HG03280 (cell line): ENCODE results near the gene PSMA7.

ENCODE experiments used
- ATAC-seq: cut with Tn5 transposase; IDR thresholded peaks from one replicate; pipeline ENCODE4 v1.9.1; 2021; ENCODE audit warnings: mild to moderate bottlenecking, moderate library complexity; ENCODE audit not compliant: unreplicated experiment

PSMA7 gene

DNA sequence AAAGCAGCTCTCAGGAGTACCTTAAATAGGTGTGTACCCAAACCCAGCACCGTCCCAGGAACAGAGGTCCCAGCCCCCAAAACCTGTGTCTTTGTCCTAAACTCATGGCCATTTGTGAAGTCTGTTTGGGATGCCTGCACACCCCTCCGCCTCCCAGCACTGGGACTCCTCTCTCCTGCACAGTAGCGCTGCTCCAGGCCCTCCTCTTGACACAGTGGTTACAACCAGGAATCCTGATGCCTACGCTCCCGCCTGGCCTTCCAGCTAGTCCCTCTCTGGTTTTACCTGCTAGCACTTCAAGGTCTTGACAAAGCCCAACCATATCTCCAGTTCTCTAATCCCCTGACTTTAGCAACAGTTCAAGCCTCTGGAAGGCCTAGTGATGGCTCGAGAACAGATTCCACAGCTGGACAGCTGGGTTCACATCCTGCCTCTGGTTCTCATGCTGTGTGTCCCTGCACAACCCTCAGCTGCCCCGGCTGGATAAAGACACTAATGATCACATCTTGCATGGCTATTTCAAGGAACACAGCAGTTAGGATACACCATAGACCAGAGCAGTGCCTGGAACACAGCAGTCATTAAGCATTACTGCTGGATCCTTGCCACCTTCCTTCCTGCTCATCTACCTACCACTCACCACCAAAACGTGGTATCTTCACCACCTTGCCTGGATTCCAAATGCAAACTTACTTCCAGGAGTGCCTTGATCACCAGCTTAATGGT lies 5.6 kb downstream of the PSMA7 start:
- ATAC-seq: no peak

DNA sequence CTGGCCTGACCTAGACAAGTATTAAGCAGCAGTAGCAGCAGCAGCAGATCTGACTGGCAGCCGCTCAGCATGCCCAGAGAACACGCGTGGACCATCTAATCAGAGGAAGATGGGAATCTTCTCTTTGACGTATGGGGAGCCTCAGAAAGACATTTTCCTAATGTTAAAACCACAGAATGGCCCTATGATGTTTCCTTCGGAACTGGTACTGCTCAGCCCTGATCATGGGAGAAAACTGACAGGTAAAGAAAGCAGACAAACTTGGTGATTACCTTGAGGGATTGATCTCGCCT lies 6.2 kb downstream of the PSMA7 start:
- ATAC-seq: no peak

DNA sequence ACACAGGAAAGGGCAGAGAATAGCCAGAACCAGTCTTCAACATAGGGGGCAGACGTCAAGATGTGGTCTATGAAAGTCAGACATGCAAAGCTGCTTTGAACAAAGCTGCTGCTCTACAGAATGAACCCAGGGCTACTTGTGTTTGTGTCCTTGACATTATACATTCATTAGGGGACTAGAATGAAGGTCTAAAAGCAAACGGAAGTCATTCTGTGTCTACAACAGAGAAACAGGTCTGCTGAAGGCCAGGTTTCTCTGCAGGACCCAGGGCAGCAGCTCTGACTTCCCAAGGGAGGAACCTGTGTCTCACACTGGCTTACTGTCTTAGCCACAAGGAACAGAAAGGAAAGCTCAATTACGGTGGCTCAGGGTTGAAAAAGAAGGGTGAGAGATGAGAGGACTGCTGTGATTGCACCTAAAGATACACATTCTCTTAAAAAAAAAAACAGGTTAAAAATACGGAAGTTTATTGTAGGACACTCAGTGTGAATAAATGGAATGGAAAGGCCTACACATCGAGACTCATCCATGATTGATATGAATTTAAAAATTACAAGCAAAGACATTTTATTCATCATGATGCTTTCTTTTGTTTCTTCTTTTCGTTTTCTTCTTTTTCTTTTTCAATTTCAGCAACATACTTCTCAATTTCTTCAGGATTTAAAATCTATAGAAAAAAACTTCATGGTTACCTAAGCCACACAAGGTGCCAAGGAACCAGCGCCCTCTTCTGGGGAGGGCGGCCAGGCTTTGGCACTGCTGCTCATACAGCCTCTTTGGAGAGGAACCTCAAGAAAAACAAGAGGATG lies 6.7 kb downstream of the PSMA7 start:
- no peak for ATAC-seq

DNA sequence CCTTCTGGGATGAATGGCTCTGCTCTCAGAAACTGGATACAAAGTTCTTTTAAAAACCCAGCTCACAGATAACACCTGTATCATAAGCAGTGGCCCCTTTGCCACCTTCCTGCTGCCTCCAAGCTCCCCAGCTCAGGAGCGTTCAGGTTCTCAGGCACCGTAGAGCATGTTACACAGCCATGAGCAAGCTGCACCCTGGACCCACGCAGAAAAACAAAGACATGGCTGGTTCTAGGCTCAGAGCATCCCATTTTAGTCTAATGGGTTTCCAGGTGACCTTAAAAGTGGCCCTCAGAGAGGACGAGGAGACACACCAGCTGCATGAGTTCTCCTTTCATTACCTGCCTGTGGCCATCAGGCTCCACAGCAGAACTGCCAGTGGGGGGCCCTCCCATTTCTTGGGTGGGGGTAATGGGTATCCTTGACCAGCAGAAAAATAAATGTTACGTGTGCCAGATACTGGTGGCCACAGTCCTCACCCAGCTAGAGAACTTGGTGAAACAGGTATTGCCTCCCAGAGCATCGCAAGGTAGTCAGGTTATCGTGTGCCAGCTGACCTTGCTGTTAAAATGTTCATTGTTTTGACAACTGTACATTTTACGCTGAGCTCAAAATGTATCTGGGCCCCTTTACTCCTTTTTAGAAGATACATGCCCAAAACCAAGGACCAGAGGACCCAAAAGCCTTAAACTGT lies 7.5 kb downstream of the PSMA7 start:
- ATAC-seq: no peak

DNA sequence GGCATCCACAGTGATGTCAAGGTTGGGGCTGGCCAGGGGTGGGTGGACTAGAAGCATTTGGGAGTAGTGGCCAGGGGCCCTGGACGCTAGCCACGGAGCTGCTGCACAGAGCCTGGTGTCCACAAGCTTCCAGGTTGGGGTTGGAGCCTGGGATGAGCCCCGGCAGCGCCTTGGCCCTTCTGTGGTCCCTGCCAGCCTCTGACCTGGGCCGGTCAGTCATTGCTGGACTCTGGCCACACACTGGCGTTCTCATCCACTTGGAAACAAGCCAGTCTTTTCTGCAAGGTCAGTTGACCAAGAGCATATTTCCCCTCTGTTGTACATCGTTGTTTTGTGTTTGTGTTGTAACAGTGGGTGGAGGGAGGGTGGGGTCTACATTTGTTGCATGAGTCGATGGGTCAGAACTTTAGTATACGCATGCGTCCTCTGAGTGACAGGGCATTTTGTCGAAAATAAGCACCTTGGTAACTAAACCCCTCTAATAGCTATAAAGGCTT lies 8.4 kb downstream of the PSMA7 start:
- no peak for ATAC-seq

DNA sequence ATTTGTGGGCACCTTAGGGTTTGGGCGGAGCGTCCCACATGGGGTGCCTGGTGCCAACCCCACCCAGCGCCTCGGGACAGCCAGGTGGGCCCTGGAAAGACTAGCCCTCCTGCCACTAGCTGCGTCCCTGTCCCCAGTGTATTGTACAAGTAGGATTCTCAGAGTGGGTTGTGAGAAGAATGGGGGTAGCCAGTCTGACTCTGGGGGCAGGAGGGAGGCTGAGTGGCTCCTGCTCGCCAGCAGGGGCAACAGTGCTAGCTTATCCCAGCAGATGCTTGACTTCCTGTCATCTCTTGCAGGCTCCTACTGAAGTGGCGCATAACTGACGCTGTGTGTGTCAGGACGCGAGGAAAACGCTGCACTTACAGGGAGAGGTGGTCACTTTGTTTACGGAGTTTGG lies 9.3 kb downstream of the PSMA7 start:
- no peak for ATAC-seq

DNA sequence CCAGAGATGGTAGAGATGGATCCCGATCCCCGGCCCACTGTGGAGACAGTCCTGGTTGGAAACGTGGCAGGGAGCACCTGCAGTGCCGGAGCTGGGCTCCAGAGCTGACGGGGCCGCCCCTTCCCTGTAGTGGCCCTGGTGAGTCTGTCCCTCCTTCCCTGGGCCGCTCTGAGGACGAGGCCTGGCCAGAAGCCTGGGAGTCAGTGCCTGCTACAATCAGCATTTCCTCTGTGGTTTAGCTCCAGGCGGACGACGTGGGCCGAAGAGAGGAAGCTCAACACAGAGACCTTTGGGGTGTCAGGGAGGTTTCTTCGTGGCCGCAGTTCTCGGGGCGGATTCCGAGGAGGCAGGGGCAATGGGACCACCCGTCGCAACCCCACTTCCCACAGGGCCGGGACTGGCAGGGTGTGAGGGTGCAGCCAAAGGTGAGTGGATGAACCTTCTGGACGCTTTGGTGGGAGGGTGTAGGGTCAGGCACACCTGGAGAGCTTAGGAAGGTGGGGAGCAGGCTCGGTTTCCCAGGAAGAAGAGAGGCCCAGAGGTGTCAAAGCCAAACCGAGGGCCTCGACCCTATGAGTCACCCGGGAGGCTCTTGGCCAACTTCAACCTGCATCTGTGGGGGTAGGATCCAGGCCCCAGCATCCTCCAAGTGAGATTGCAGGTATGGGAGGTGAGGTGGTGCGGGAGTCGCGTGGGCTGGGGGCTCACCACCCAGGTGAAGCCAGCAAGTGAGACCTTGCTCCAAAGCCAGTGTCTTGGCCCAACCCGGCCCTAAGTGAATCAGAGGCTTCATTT lies 9.9 kb downstream of the PSMA7 start:
- ATAC-seq: no peak

DNA sequence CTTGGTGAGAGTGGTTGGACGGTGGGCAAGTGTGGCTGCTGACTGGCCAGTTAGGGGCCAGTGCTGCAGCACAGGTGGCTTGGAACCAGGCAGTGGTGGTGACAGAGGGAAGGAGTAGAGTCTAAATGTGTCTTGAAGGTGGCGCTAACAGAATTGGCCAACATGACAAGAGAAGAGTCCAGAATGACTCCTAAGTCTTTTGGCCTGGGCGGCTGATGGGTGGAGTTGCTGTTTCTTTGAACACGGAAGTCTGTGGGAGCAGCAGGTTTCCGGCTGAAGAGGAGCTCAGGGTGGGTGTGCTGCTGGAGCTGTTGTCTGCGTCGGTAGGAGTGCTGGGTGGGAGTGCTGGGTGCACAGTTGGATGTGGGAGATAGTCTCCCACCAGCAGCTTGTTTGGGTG lies 10.8 kb downstream of the PSMA7 start:
- ATAC-seq: no peak

DNA sequence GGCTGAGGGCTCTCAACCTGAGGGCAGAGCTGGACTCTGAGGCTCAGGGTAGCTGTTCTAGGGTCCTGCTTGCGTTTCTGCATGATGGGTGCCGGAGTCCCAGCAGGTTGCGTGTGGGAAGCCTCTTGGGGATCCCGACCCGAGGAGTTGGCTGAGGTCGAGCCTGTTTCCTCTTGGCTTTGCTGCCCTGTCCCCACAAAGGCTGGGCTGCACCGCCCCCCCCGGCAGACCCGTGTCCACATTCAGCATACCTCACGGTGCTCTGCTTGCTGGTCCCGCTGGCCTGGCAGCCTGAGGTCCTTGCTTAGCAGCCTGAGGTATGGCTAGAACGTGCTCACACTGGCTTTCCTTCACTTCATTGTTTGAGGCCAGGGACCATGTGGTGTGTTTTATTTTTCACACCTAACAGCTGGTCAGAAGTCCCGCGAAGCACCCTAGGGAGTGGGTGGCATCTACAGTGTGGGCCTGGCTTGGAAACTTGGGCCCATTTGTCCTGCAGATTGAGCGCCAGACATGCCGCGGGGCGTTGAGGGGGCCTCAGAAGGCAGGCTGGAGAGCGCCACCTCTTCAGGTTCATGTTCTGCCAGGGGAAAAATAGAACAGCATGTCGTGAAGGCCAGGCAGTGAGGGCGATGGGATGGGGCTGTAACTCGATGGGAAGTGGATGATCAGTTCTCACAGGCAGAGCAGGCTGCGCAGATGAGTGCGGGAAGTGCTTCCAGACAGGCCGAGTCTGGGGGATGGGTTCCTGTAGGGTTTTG lies 11.5 kb downstream of the PSMA7 start:
- ATAC-seq: no peak

DNA sequence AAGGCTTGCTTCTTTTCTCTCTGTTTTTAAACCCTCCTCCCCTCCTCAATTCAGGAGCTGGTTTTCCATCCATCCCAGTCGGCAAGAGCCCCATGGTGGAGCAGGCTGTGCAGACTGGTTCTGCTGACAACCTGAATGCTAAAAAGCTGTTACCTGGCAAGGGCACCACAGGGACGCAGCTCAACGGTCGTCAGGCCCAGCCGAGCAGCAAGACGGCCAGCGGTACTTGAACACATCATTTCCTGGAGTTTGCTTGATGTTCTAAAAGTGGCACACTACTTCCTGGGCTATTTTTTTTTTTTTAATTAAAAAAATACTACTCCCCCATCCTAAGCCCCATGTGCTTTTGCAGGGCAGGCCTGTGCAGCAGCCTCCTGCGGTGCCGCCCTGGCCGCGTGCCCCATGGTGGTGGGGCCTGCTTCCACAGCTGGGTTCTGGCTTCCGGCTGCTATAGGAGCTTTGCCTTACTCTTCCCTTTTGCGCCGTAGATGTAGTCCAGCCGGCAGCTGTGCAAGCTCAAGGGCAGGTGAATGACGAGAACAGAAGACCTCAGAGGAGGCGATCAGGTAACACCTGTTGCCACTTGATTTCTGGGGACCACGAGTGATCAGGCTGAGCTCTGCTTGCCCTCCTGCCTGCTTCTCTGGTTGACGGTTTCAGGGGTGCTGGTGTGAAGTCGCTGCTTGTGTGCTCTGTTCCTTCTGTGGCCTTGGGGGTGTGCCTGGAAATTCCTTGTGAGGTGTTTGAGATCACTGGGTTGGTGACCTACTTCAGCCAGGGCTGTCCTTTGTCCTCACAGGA lies 13.3 kb downstream of the PSMA7 start:
- ATAC-seq: no peak

DNA sequence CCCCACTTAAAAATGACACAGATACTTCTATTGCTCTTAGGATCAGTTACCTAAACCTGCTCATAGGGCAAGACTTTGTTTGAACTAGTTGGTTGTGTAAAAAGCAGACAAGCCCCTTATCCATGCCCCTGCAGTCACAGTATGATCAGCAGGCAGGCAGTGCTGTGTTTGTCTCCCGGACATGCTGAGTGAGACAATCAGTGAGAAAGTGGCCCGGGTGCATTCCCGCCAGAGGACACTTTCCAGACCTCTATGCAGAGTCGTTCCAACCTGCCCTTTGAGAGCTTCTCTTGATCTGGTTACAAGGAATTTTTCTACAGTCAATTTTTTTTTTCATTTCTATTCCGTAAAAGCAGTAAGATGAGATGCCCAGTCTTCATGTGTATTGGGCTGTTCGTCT lies 14.7 kb downstream of the PSMA7 start:
- no peak for ATAC-seq

DNA sequence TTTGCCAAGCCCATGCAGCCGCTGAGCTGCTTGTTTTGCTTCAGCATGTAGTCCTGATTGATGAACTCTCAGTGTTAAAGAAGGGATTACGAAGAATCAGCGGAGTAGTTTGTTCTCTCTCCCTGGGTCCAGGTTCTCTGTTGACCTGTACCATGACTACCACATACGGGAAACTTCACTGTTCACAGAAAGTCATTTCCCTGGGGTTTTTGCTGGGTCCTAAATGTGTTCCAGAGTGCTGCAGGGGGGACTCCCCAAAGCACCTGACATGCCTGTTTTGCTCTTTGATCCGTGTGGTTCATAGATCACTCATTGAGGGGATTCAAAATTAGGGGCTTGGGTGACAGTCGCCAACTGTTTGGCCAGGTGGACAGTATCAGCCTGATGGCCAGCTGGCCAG lies 15.4 kb downstream of the PSMA7 start:
- no peak for ATAC-seq

DNA sequence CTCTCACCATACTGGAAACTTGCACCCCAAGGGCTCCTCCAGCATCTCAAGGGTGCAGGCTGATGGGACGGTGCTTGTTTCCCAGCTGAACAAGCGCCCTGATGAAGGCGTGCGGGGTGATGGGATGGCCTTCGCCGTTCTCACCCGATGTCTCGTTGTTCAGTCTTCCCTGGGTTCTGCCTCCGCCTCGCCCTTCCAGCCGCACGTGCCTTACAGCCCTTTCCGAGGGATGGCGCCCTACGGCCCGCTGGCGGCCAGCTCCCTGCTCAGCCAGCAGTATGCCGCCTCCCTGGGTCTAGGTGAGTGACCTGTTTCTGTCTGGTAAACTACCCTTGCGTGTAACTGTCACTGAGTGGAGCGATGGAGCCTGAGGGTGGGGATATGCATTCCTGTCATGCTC lies 17.1 kb downstream of the PSMA7 start:
- ATAC-seq: no peak

DNA sequence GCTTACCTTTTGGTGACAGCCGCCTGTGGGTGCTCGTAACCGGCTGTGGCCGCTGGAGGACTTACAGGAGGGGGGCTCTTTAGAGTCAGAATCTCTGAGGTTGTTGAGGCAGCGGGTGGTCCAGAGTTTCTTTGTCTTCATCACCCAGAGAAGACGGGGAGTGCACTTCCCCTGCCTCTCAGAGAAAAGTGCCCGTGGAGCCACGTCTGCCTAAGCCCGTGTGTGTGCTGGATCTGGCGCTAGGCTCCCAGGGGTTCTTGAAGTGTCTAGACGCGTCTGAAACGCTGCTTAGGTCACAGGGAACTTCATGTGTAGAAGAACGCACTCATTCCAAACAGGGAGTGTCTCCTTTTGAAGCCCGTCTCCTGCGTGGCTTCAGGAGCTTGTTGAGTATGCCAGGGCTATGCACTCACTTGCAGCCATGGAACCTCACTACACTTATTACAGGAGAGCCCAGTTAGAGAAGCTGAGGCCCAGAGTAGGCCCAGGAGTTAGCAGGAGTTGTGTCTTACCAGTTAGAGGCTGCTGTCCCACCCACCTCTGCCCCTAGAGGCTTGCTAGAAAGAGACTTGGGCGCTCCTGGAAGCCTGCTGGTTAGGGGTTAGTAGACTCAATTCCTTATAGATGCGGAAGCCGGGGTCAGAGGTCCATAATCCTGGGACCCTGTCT lies 19.6 kb downstream of the PSMA7 start:
- no peak for ATAC-seq

DNA sequence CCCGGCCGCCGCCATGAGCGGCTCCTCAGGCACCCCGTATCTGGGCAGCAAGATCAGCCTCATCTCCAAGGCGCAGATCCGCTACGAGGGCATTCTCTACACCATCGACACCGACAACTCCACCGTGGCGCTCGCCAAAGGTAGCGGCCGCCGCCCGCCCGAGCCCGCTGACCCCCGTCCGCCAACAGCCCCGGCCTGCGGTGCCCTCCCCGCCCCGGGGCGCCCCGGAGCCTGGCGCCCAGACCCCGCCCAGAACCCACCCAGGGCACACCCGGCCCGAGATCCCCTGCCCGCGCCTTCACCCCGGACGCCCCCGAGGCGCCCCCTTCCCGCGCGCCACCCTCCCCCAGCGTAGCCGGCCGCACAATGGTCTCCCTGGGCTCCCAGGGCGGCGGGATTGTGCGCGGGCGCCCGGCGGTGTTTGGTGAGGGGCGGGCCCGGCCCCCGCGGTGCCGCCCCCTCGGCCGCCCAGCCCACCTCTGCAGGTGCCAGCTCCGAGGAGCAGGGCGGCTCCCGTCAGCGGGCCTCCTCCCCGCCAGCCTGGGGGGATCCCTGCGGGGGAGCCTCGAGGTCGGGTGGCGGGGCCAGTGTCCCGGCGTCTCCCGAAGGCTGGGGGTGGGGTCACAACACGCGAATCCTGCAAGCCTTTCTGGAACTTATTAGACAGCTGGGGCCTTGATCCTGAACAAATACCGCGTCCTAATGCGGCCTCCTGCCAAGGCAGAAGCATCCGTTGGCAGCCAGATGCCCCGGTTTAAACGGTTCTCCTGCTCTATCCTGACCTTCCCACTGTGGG lies 20.3 kb downstream of the PSMA7 start:
- ATAC-seq: peak; percentile 12

DNA sequence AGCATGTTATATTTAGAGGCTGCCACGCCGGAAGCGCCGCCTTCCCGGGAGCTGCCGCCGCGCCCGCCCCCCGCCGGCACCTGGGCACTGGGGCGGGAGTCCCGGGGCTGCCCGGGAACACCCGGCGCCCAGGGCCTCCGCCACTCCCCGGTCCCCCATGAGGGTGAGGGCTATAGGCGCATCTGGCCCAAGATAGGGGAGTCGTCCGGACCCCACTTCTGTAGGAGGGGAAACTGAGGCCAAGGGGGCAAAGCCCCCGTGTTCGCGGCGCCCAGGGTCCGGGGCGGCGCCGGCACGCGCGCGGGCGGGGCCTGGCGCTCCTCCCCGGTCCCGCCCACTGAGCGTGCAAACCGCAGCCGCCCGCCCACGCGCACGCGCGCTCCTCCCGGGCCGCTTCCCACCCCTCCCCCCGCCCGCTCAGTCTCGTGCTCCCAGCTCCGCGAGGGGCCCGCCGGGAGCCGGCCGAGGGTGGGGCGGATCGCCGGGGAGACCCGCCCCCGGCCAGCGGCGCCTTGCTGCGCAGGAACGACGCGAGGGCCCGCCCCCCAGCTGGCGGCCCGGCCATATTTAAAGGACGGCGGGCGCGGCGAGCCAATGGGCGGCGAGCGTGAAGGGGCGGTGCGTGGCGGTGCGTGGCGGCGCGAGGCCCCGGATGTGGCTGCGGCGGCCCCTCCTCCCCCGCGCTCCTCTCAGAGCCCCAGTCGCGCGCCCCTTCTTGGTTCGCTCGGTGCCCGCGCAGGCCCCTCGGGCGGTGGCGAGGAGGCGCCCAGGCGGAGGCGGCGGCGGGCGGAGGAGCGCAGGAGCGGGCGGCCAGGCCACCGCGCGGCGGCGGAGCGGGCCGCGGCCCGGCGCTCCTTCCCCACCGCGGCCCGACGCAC lies 21.2 kb downstream of the PSMA7 start, which contains the start of gene LSM14B:
TSS of gene LSM14B (plus strand) at position 700 of the 878 bp plus-strand sequence. CDS start 192 bp downstream, outside the sequence.
- ATAC-seq: peak; percentile 78
